IPS-NIHi11 (cell line): Measurements from ENCODE around the gene SMC1B.
A peak's percentile ranks its signal among the peaks of the same experiment; 100 is the strongest.
"Not testable (repeated sequence)": the region's sequence is repeated elsewhere in the genome, so short reads cannot be mapped to it uniquely, and the experiment has no call there.

ENCODE experiments used
- DNase-seq: peaks from one replicate; pipeline ENCODE4 v3.0.0; 2012; ENCODE audit warnings: mixed read lengths, low spot score

Gene SMC1B

DNA sequence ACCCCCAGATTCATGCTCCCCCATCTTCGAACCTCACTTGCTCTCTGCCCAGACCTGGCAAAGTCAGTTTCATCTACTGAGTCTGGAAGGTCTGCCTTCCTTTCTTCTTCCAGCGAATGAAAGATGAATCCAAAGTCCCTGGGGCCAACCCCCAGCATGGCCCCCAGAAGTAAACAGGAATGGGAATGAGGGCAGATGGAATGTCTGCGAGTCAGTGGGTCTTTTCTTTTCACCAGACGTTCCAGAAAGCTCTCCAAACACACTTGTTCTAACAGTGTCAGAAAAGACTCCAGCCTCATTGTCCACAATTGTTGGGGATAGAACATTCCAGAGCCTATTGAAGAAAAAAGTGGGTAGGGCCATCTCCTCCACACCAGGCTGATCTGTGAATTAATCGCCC is 28.7 kb upstream of the SMC1B start:
- no peak for DNase-seq

DNA sequence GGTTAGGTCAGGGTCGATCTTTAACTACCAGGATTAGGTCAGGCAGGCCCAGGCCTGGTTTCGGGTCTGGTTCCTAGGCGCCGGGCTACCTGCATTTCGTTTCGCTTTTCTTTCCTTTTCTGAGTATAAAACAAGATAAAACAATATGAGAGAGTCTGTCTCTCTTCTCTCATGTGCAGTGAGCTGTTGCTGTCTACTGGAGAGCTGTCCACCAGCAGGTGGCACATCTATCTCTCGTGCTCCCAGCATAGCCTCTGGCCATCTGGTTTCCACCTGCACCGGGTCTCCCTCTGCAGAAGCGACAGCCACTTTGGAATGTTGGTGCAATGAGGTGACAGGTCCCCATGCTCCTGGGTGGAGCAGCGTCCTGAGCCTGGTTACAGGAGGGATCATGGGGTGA is 27.7 kb upstream of the SMC1B start:
- DNase-seq, result peak; percentile 73

DNA sequence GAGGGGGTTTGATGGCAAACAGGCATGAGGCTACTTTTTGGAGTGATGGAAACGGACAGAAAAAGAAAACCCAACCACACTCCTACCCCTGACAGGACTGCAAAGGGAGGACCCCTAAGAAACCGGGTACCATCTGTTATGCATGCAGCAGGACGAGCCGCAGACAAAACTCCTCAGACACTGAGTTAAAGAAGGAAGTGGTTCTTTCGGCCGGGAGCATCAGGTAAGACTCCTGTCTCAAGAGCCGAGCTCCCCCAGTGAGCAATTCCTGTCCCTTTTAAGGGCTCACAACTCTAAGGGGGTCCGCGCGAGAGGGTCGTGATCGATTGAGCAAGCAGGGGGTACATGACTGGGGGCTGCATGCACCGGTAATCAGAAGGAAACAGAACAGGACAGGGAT is 27.3 kb upstream of the SMC1B start:
- not testable (repeated sequence) for DNase-seq

DNA sequence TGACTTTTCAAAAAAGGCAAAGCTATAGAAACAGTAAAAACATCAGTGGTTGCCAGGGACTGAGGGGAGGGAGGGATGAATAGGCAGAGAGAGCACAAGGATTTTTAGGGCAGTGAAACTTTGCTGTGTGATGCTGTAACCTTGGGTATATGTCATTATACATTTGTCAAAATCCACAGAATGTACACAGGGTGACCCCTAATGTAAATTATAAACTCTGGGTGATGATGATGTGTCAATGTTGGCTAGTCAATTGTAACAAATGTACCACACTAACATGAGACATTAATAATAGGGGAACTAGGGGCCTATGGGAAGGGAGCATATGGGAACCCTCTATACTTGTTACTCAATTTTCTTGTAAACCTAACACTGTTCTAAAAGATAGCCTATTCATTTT is 24.9 kb upstream of the SMC1B start:
- no peak for DNase-seq

DNA sequence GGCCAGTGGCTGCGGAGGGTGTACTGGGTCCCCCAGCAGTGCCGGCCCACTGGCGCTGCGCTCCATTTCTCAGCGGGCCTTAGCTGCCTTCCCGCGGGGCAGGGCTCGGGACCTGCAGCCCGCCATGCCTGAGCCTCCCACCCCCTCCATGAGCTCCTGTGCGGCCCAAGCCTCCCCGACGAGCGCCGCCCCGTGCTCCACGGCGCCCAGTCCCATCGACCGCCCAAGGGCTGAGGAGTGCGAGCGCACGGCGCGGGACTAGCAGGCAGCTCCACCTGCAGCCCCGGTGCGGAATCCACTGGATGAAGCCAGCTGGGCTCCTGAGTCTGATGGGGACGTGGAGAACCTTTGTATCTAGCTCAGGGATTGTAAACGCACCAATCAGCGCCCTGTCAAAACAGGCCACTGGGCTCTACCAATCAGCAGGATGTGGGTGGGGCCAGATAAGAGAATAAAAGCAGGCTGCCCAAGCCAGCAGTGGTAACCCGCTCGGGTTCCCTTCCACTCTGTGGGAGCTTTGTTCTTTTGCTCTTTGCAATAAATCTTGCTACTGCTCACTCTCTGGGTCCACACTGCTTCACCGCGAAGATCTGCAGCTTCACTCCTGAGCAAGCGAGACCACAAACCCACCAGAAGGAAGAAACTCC is 23.6 kb upstream of the SMC1B start:
- DNase-seq, result not testable (repeated sequence)

DNA sequence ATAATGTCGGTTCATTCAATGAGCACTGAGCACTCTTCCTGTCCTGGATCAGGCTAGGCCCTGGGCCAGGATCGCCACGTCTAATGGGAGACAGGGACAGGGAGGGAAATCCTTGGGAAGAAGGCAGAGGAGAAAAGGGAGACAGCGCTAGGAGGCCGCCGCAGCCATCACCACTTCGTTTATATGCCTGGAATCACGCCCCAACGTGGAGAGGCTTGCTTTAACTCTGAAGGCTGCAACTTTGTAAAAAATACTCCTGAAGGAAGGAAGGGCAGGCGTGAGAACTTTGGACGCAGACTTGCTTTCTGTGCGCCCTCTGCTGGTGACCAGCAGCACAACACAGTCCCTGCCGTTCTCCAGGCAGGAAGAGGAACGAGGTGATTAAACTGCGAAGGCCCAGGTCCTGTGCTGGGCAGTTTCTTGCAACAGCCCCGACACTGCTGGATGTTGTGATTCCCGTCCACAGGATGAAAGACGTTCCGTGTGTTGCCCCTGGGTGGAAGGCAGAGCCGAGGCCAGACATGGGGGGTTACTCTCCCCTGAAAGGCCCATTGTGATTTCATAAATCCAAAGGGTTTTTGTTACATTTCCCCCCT is 22.2 kb upstream of the SMC1B start:
- DNase-seq, result peak; percentile 88

DNA sequence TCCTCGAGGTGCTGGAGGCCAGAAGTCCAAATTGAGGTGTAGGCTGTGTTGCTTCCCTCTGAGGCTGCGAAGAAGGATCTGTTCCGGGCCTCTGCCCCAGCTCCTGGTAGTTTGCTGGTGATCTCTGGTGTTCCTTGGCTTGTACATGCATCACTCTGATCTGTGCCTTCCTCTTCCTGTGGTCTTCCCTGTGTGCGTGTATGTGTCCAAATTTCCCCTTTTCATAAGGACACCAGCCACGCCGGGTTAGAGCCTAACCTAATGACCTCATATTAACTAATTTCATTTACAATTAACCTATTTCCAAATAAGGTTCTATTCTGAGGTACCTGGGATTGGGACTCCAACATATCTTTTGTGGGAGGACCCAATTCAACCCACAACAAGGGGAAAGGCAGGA is 21.6 kb upstream of the SMC1B start:
- no peak for DNase-seq

DNA sequence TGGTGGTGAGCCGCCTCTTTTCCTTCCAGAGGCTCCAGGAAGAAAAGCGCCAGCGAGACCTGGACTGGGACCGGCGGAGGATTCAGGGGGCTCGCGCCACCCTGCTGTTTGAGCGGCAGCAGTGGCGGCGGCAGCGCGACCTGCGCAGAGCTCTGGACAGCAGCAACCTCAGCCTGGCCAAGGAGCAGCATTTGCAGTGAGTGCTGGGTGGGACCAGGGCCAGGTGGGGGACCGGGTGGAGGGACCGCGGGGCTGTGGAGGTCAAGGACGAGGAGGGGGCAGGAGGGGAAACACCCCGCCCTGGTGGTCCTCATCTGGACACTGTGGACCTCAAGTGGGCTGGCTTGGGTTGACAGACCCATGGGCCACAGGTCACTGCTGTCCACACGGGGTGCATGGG is 17.5 kb upstream of the SMC1B start:
- DNase-seq, result no peak

DNA sequence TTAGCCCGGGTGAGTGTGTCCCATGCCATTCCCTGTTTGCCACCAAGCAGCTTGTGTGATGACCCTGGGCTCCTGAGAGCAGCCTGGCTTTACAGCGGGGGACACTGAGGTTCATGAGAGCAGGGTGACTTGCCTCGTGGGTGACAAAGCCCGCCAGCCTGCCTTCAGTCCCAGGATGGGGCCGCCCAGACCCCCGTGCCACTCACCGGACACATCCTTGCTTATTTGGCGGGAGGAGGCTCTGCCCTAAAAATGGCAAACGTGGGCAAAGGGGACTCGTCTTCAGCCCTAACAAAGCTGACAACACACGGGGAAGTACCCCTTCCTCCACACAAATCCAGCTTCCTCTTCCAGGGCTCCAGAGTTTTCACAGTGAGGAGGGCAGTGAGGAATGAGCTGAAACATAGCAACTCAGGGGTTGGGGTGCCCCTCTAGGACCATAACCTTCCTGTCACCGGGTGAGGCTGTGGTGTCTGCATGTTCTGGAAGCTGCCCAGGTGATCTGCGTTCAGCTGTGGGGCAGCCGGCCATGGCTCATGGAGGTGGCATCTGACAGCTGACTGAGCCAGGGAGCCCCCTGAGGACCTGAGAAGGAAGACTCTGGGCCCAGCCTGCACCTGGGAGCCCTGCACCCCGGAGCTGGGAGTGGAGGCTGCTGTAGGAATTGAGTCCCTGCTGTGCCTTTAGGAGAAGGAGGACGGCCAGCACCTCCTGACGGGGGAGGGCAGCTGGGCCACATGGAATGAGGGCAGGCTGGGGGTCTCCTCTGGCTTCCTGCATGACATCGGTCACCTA is 16.8 kb upstream of the SMC1B start:
- no peak for DNase-seq

DNA sequence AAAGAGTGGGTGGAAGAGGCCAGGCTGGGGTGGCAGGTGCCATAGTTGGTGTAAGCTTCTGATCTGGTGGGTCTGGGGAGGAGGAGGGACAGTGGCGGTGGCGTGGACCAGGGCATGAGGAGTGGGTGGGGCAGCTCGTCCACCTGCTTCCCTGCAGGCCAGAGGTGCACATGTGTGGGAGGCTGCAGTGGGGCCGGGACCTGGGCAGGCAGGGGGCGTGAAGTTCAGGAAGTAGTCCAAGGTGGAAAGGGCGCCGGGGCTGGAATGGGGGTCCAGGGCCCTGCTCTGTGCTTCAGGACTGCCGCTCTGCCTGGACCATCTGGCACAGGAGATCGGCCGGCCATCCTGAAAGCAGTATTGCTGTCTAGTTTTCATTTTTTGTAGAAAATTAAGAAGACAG is 16.0 kb upstream of the SMC1B start:
- no peak for DNase-seq

DNA sequence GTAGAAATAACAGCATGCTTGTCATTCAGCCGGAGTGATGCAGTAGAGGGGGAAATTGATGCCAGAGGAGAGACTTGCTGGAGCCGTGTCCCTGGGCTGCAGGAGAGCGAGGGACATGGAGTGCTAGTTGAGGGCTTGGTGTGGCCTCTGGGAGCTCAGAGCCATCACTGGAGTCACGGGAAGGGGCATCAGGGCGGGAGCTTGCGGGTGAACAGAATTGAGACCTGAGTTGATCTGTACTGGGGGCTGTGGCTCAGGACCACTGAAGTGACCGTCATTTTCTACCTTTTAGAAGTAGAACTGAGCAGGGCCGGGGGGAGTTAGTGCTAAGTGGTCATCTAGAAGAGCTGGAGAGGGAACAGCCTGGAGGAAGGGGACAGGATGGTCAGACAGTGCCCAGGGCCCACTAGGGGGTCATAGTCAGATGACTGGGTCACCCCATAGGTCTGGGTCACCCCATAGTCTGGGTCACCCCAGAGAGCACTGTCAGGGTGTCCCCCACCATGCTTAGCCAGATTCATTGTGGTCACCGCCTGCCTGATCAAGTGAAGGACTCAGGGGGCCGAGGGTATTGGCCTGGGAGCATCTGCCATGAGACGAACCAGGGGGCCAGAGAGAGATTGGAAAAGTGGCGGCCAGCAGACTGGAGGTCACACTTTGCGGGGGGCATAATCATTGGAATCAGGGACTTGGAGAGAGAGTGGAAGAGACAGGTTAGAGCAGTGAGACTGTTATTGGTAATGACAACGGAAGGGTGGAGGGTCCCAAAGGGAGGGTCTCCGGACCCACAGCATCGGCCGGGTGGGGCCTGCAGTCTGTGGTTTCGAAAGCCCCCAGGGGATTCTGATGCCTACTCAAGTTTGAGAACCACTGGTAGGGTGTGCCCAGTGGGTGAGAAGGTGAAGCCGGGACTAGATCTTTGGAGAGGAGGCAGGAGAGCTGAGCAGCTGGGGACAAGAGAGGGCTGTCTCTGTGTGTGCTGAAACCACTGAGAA is 15.3 kb upstream of the SMC1B start:
- no peak for DNase-seq

DNA sequence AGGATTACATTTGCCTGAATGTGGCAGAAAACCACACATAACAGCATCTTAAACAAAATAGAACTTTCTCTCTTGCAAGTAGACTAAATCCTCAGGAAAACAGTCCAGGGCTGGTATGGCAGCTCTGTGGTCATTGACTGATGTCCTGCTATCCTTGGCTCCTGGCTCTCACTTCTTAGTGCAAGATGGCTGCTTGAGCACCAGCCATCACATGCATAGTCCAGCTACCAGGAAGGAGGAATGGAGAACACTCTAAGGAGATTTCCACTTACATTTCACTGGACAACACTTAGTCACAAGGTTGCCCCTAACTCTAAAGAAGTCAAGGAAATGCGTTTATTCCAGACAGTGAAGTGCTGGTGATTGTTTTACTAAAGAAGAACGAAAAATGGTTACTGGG is 13.7 kb upstream of the SMC1B start:
- DNase-seq, result no peak

DNA sequence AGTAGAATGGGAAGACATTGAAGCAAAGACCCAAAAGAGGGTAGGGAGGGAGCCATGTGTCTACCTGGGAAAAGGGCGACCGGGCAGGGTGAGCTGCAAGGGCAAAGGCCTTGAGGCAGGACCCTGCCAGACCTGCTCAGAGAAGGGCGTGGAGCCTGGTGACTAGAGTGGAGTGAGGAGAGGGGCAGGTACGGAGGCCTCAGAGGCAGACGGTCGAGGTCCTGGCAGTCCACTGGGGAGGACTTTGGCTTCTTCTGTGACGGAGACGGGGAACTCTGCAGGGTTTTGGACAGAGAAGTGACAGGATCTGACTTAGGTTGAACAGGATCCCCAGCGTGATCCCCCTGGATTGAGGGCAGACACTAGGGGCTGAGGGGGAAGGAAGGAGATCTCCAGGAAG is 13.0 kb upstream of the SMC1B start:
- DNase-seq, result no peak

DNA sequence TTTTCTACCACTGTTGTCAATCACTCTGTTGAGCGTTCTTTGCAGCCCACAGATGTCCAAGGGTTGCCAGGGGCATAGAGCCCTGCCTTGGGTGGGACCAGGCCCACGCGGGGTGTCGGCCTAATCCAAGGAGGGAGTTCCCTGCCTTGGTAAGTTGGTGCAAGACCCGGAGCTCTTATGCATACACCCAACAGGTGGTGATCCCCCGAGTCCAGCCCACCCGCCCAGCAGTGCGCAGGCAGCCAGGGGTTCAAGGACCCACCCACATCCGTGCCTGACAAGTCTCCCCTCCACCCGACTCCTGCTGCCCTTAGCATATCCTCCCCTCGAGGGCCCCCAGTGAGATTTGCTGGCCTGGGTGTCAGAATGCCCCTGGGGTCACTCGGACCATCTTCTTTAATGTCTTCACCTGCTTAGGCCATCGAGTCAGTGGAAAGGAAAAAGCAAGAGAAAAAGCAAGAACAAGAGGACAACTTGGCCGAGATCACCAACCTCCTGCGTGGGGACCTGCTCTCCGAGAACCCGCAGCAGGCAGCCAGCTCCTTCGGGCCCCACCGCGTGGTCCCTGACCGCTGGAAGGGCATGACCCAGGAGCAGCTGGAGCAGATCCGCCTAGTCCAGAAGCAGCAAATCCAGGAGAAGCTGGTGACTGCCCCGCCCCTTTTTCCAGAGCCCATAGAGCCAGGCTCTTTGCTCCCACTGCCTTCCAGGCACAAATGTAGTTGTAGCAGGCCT is 12.3 kb upstream of the SMC1B start:
- no peak for DNase-seq

DNA sequence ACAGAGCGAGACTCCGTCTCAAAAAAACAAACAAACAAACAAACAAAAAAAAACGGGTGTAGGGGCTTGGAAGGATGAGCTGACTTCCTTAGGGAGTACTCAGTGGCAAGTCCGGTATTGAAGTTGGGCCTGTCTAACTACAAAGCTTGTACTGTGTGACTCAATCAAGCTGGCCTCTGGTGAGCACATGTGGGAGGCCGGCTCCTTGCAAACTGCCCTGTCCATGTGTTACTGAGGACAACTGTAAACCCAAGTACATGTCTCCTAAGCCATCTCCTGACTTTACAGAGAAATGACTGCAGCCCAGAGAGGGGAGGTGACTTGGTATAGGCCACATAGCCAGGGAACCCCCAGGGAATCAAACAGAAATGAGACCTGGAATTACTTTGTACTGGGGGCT is 11.7 kb upstream of the SMC1B start:
- DNase-seq, result no peak

DNA sequence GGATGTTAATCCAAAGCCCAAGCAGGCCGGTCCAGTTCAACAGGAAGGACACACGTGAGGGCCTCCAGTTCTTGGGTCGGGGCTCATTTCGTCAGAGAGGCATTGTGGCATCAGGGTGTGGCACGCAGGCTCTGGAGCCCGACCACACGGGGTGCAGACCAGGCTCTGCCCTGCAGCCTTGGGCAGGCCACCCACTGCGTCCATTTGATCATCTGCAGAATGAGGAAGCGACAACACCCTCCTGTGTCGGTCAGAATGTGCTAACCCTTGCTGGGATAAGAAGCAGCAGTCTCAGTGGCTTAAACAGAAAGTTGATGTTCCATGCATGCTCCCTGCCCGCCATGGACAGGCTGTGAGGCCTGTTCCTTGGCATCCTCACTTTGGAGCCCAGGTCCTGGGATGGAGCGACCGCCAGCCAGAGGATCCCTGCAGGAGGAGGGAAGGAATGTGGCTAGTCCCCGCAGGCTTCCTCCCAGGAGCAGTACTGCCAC is 10.9 kb upstream of the SMC1B start:
- DNase-seq, result no peak

DNA sequence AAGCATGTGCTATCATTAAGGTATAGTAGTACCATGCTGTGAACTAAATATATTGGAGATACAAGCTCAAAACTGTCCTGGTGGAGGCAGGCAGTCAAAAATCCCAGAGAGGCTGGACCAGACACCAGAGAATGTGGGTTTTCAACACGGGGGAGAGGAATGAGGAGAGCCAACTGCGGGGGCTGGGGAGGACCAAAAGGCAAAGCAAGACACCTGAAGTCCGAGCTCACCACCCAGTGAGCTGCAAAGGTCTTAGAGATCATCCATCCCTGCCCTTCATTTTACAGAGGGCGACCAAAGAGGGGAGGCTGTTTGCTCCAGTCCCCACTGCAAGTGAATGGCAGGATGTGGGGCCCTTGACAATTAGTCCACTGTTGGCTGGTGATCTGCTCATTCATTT is 10.1 kb upstream of the SMC1B start:
- no peak for DNase-seq

DNA sequence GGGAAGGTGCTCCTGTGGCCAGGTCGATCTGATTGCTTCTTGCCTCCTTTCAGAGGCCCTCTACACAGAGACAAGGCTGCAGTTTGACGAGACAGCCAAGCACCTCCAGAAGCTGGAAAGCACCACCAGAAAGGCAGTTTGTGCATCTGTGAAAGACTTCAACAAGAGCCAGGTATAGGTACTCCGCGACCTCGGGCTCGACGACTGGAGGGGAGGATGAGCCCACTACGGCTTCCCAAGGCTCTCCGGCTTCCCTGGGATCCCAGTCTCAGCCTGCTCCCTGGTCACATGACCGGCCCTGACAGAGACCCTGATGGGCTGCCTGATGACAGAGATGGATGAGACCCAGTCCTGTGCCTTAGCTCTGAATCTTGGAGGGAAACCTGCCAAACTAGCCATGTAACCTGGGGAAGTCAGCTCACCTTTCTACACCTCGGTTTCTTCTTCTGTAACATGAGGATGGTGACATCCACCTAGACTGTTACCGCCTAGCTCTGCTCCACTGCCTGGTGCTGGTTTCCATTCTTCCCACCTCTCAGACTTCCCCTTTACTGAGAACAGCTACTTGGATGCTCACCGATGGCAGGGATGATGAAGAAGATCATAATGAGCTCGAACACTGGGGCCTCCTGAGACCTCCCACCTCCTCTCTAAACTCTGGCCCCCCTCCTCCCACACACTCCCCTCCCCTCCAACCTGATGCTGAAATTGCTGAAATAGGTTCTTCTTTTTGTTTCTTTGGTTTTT is 9.0 kb upstream of the SMC1B start:
- DNase-seq, result no peak

DNA sequence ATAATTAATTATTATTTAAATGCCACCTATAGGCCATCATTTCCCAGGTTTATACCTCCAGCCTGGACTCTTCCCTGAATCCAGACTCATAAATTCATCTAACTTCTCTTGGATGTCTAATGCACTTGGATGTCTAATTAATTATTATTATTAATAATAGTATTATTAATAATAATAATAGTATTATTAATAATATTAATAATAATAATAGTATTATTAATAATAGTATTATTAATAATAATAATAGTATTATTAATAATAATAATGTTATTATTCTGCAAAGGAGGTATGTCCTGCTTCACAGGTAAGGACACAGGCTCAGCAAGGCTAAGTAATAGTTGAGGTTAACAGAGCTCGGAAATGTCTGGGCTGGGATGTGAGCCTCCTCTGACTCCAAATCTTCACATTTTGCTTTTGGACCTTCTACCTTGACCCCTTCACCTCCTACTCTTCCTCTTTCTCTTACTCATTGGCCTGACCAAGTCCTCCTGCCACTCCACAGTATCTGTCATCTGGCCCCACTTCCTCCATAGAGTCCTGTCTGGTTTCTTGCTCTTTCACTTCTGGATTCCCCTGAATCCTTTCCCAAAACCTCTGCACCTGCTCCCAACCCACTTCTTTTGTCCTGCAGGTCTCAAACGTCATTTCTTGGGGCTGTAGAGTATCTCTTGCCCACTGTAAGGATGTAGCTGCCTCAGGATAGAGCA is 8.1 kb upstream of the SMC1B start:
- DNase-seq, result no peak

DNA sequence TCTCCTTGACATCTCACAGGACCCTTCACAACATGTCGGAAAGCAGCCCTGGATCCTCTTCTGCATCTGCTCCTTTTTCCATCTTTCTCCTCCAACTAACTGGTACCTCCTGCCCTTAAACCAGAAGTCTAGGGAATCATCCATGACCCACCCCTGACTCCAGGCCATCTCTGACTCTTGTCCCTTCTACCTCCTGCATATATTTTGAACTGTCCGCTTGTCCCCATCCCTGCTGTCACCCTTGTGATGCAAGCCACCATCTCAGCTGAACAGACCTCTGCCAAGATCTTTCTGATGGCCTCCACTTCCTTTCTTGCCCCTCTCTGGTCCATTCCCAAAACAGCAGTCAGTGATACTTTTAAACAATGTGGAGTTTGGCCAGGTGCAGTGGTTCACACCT is 7.1 kb upstream of the SMC1B start:
- no peak for DNase-seq
